Right lung (tissue), 10 donors: ENCODE results near the gene ZBTB45. TPM values are rescaled to one million over a fixed set of nuclear protein-coding genes. Genes with fewer than 3 reads are reported as not detected.
A peak's percentile ranks its signal among the peaks of the same experiment; 100 is the strongest.

Experiments
- DNase-seq, 2 donors: peaks; one replicate each; pipeline ENCODE4 v3.0.0-alpha.2; 2013
- long read RNA-seq, 8 donors: transcript quantifications; one replicate each; lab custom pipeline, GENCODE V29; 2026
- polyA plus RNA-seq, 5 donors: library from polyadenylated mRNA; unstranded; fragments of 120-200 nt; gene quantifications; one replicate each; pipeline versions ENCODE4 v1.2.1 to v1.2.3, GENCODE V29; 2013; ENCODE audit warnings: inconsistent platforms in 1 of 5, low replicate concordance in 1 of 5; ENCODE audit not compliant: insufficient read length in 5 of 5, insufficient read depth in 1 of 5

The ZBTB45 gene
- 10 to 100 TPM in 2 of 5 donors, 1 to 10 TPM in 3; 7.2 to 17.2 (median 9.1) TPM for polyA plus RNA-seq
- long read RNA-seq, donor 1, transcript ZBTB45-202 (3 exons, 2,541 nt) = major isoform, 5 of 13 reads
- long read RNA-seq, donor 1, partial matches to known transcripts = 6 of 13 reads
- long read RNA-seq, donor 1, other reads (novel, unspliced or antisense) = 0 of 13 reads
- long read RNA-seq, donor 2, partial matches to known transcripts = 0 of 2 reads
- long read RNA-seq, donor 2, other reads (novel, unspliced or antisense) = 0 of 2 reads
- long read RNA-seq, donor 3, partial matches to known transcripts = 0 of 1 reads
- long read RNA-seq, donor 3, other reads (novel, unspliced or antisense) = 0 of 1 reads
- long read RNA-seq, donor 4, partial matches to known transcripts = 5 of 7 reads
- long read RNA-seq, donor 4, other reads (novel, unspliced or antisense) = 0 of 7 reads
- long read RNA-seq, donor 5, partial matches to known transcripts = 5 of 8 reads
- long read RNA-seq, donor 5, other reads (novel, unspliced or antisense) = 0 of 8 reads
- long read RNA-seq, donor 6, partial matches to known transcripts = 6 of 9 reads
- long read RNA-seq, donor 6, other reads (novel, unspliced or antisense) = 0 of 9 reads
- long read RNA-seq, donor 7, partial matches to known transcripts = 0 of 3 reads
- long read RNA-seq, donor 7, other reads (novel, unspliced or antisense) = 0 of 3 reads
- long read RNA-seq, donor 8 = 0 reads

GRCh38 chr19:58519355-58520256 lies at the start of gene ZBTB45:
Gene ZBTB45 (minus strand): TSS chr19:58519810. CDS start chr19:58517673, 2,137 bp downstream.
- peak; percentile 91 to 94 for DNase-seq

- DNase-seq = no peak
These were observed 49.0 kb upstream of the ZBTB45 start for GRCh38 chr19:58568453-58569130.

- DNase-seq = no peak
These were observed 47.4 kb upstream of the ZBTB45 start for GRCh38 chr19:58566989-58567388.

- DNase-seq = no peak
These were observed 44.2 kb upstream of the ZBTB45 start for GRCh38 chr19:58563823-58564222.

GRCh38 chr19:58563034-58563573 lies 43.5 kb upstream of the ZBTB45 start:
- DNase-seq = no peak

- peak in 1 of 2 donors; percentile 42 for DNase-seq
These were observed 42.8 kb upstream of the ZBTB45 start for GRCh38 chr19:58562122-58563033.

- DNase-seq = no peak
These were observed 41.9 kb upstream of the ZBTB45 start for GRCh38 chr19:58561373-58562121.

GRCh38 chr19:58560921-58561320 lies 41.3 kb upstream of the ZBTB45 start:
- no peak for DNase-seq

- DNase-seq = no peak
These were observed 40.6 kb upstream of the ZBTB45 start for GRCh38 chr19:58560007-58560887.

GRCh38 chr19:58559275-58560006 lies 39.8 kb upstream of the ZBTB45 start:
- DNase-seq = peak; percentile 89 to 90

GRCh38 chr19:58558623-58559274 lies 39.1 kb upstream of the ZBTB45 start:
- DNase-seq = peak; percentile 98

- no peak for DNase-seq
These were observed 38.5 kb upstream of the ZBTB45 start, which contains the start of gene UBE2M for GRCh38 chr19:58558066-58558622. Gene UBE2M (minus strand): TSS chr19:58558611. CDS start chr19:58558381, 230 bp downstream.

- DNase-seq = no peak
These were observed 37.8 kb upstream of the ZBTB45 start for GRCh38 chr19:58557221-58558065.

- DNase-seq = no peak
These were observed 37.1 kb upstream of the ZBTB45 start for GRCh38 chr19:58556622-58557220.
